HG02759 (cell line): Measurements from ENCODE around the gene ZNF554.

Experiments
- ATAC-seq: cut with Tn5 transposase; IDR thresholded peaks from one replicate; pipeline ENCODE4 v1.9.1; 2021; ENCODE audit warnings: mild to moderate bottlenecking, moderate library complexity; ENCODE audit not compliant: unreplicated experiment

ZNF554 gene

GRCh38 chr19:2824129-2824528, 4.5 kb downstream of the ZNF554 start:
- ATAC-seq: no peak

GRCh38 chr19:2827022-2827421, 7.4 kb downstream of the ZNF554 start:
- no peak for ATAC-seq

GRCh38 chr19:2827840-2828489, 8.3 kb downstream of the ZNF554 start:
- no peak for ATAC-seq

GRCh38 chr19:2834294-2834871, 14.7 kb downstream of the ZNF554 start:
- no peak for ATAC-seq

- no peak for ATAC-seq
Observed at GRCh38 chr19:2837430-2837829, 17.8 kb downstream of the ZNF554 start.

- peak; percentile 91 for ATAC-seq
Observed at GRCh38 chr19:2840794-2841791, 21.4 kb downstream of the ZNF554 start, which contains the start of gene ZNF555. Gene ZNF555, plus strand, starts transcription at chr19:2841475. Its CDS starts 98 bp downstream, at chr19:2841573.

GRCh38 chr19:2841855-2842574, 22.3 kb downstream of the ZNF554 start:
- peak; percentile 24 for ATAC-seq

- no peak for ATAC-seq
Observed at GRCh38 chr19:2845107-2845506, 25.4 kb downstream of the ZNF554 start.

GRCh38 chr19:2846180-2846894, 26.7 kb downstream of the ZNF554 start:
- ATAC-seq: no peak

GRCh38 chr19:2847507-2847906, 27.8 kb downstream of the ZNF554 start:
- no peak for ATAC-seq

GRCh38 chr19:2848616-2849015, 28.9 kb downstream of the ZNF554 start:
- no peak for ATAC-seq

- ATAC-seq: no peak
Observed at GRCh38 chr19:2850256-2850925, 30.7 kb downstream of the ZNF554 start.

GRCh38 chr19:2852598-2852997, 32.9 kb downstream of the ZNF554 start:
- no peak for ATAC-seq

GRCh38 chr19:2853015-2853606, 33.4 kb downstream of the ZNF554 start:
- no peak for ATAC-seq

GRCh38 chr19:2854849-2855248, 35.2 kb downstream of the ZNF554 start:
- no peak for ATAC-seq

GRCh38 chr19:2856457-2857050, 36.9 kb downstream of the ZNF554 start:
- ATAC-seq: no peak

- ATAC-seq: no peak
Observed at GRCh38 chr19:2858864-2859263, 39.2 kb downstream of the ZNF554 start.

- no peak for ATAC-seq
Observed at GRCh38 chr19:2863816-2864215, 44.1 kb downstream of the ZNF554 start.
